IPS-NIHi11 (cell line): ENCODE measurements around the gene CYP4A22.
"Not testable (repeated sequence)": the region's sequence is repeated elsewhere in the genome, so short reads cannot be mapped to it uniquely, and the experiment has no call there.

Experiments used
- DNase-seq: peaks from one replicate; pipeline ENCODE4 v3.0.0; 2012; ENCODE audit warnings: mixed read lengths, low spot score

The CYP4A22 gene

DNA sequence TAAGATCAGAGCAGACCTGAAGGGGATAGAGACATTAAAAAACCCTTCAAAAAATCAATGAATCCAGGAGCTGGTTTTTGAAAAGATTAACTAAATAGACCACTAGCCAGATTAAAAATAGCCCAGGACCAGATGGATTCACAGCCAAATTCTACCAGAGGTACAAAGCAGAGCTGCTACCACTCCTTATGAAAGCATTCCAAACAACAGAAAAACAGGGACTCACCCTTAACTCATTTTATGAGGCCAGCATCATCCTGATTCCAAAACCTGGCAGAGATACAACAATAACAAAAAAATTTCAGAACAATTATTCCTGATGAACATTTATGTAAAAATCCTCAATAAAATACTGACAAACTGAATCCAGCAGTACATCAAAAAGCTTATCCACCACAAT lies 19.2 kb downstream of the CYP4A22 start:
- DNase-seq, result not testable (repeated sequence)

DNA sequence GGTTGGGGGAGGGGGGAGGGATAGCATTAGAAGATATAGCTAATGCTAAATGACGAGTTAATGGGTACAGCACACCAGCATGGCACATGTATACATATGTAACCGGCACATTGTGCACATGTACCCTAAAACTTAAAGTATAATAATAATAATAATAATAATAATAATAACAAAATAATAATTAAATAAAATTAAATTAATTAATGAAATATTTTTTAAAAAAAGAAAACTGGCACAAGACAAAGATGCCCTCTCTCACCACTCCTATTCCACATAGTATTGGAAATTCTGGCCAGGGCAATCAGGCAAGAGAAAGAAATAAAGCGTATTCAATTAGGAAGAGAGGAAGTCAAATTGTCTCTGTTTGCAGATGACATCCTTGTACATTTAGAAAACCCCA lies 20.7 kb downstream of the CYP4A22 start:
- DNase-seq, result not testable (repeated sequence)

- DNase-seq, result no peak
Measured at GRCh38 chr1:47160716-47161115, 23.5 kb downstream of the CYP4A22 start.

GRCh38 chr1:47161298-47162040 lies 24.2 kb downstream of the CYP4A22 start:
- DNase-seq, result no peak

DNA sequence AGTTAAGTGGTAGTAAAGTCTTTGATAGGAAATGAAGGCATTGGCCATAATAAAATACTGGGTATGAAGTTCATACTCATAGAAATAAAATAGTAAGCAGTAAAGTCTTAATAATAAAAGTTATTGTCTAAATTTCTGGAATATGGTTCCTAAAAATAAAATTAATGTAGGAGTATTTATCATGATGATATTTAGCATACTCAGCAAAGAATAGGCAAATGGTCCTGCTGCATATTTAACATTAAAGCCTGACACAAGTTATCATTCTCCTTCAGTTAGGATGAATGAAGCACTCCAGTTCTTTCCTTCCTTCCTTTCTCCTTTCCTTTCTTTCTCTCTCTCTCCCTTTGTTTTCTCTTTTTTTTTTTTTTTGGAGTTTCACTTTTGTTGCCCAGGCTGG lies 27.3 kb downstream of the CYP4A22 start:
- DNase-seq, result no peak

GRCh38 chr1:47172782-47173181 lies 35.5 kb downstream of the CYP4A22 start:
- DNase-seq, result no peak

GRCh38 chr1:47174656-47175020 lies 37.4 kb downstream of the CYP4A22 start:
- DNase-seq, result no peak

DNA sequence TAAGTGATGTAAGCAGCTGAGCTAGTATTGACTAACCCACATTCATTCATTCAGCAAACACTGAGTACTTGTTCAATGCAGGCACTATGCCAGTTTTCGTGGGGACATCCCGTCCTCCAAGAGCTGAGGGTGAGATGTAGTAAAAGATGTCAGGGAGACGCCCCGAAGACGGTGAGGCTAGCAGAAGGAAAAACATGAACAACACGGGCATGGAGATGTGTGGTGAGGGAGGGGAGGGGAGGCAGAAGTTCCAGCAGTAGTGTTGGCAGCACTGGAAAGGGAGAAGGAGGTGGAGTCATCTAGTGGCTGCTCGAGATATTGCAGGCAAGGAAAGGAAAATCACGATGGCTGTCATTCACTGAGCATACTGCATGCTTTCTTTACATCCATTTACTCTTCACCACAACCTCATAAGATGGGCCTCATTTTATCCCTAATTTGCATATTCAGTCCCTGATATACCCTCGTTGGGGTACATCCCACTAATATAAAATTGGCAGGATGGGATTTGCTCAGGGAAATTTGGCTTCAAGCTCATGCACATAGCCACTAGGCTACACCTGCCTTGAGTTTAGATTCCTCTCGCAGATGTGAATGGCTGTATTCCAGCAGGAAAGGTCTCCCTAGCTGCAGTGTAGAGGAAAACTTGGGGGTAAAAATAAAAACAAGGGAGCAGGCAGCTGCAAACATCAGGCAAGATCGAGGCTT lies 38.1 kb downstream of the CYP4A22 start:
- DNase-seq, result peak; percentile 82

DNA sequence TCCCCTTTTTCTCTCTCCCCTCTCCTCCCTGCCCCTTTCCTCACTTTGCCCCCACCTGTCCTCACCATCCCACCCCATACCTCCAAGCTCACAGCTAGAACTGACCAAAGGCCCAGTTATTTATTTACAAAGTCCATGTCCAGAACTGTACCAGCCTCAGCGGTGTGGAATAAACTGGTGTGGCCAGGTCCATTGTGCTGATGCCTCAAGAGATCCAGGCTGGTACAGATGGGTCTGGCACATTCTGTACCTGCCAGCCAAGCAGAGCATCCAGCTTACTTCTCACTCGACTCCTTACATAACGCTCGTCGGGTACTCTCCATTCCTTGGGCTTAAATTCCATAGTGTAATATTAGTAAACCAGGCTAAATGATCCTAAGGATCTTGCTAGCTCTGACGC lies 40.8 kb downstream of the CYP4A22 start:
- no peak for DNase-seq

DNA sequence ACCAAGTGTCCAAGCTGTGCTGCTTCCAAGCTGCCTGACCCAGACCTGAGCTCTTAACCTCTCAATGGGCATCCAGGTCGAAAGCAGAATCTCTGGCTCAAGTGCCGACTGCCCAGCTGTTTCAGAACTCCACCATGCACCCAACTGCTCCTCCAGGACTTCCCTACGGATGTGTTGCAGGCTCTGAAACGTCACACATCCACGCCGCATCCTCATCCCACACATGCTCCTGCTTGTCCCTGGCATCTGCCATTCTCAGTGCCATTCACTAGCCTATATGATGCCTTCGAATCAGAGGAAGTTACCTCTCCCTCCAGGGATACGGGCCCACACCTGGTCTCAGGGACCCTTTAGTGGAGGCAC lies 41.4 kb downstream of the CYP4A22 start:
- no peak for DNase-seq

DNA sequence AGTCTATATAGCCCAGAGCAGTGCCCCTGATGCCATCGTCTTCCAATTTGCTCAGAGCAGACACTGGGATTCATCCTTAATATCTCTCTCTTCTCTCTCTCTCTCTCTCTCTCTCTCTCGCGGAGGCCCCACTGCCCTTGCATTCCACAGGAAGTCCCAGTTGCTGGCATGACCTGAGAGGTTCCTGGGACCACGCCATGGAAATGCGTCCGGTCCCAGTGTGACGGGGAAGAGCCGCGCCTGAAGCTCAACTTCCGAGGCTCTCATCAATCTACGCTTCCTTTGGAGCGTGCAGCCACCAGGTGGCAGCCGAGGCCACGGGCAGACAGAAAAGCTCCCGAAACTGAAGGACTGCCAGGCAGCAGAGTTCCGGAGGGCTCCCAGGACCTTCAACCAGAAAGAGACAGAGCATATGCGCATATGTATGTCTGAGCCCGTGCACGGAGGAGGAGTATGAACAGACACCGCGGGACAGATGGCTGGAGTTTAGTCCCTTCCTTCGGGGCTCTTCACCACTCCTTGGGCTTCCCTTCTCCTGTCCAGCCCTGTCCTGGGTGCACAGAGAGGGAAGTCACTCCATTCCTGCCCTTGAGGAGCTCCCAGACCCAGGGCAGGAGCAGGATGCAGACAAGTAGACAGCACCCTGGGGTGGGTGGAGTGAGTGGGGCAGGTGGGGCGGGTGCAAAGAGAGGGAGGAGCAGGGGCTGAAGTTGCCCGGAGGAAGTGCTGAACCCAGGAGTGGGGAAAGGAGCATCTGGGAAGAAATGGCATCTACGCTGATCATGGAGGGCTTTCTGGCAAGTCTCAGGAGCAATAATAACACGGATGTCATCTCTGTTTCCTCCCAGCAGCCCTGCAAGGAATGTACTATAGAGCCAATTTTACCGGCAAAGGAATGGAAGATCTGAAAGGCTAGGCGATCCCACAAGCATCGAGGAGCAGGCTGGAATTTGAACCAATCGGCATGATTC lies 42.1 kb downstream of the CYP4A22 start:
- peak; percentile 90 for DNase-seq

- DNase-seq, result no peak
Measured at GRCh38 chr1:47179988-47180563, 42.8 kb downstream of the CYP4A22 start.

DNA sequence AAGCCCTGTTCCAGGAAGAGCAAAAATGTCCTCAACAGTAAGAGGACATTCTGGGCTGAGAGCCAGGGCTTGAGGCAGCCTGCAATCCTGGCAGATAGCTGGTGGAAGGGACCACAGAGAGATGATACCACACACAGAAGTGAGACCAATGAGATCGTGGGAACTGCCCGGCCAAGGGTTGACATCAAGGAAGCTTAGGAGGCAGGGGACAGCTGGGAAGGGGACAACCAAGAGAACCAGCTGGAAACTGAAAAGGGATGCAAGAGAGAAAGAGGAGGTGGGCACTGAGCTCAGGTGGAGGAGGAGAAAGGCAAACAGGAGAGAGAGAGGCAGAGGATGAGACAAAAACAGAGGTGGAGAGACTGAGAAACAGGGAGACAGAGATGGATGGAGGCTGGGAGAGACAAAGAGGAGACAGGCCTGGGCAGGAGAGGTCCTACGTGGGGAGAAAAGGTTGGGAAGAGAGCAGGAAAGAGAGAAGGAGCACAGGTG lies 43.4 kb downstream of the CYP4A22 start:
- DNase-seq, result no peak

DNA sequence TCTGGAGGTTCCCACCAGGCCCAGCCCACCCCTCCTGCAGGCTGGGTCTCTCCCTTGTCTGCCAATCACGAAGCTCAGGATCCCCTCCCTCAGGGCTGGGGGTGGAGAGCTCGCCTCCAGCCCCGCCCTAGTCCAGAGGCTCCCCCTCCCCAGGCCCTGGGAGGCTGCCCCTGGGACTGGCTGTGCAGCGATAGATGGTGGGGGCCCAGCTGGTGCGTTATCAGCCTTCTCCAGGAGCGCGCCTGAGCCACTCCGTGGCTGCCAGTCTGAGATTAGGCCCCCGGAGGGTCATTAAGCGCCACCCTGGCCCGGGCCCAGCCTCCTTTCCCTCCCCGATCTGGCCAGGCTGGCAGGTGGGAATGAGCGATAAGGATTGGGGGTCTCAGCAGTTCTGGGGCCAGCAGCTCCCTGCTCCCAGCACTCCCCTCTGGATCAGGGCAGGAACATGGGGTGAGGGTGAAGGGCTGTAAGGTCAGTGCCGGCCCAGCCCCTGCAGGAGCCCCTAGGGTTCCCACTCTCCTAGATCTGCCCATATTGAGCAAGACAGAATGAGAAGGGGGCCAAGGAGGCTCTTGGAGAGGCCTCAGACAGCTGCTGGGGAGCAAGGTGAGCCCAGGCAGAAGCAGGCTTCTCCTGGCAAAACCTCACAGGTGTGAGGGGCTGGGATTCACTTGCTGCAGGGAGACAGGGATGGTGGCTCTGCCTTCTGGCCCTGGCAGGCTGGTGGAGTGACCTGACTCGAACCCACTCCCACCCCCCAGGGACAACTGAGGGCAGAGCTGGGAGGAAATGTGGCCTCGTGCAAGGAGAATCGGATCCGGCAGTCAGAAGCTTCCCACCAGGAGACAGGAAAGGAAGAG lies 44.1 kb downstream of the CYP4A22 start:
- DNase-seq, result peak; percentile 45

DNA sequence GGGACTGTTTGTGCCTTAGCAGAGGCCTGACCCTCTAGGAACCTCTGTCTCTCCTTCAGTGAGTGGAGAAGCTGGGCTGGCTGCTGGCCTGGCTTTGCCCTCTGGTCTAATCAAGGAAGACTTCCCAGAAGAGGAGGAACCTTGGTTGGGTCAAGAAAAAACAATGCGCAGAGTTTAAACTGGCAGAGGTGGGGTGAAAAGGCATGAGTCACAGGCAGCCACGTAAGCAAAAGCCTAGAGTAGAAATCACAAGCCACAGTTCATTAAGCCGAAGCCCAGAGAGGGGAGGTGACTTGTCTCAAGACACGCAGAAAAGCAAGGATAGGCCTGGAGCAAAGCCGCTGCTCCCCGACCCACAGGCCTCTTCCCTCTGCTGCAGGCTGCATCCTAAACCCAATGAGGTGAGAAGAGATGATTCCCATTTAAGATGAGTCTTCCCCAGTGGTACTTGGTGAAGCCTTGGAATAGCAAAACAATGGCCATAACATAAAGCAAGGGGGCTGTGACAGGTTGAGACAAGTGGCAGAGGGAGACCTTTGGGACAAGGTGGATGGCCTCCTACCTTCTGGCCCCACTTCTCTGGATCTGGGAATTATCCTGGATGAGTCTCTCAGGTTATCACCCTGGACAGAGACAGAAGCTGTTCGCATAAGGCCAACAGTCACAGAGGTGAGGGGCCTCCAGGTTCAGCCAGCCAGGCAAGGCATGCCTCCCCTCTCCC lies 44.9 kb downstream of the CYP4A22 start:
- DNase-seq, result no peak

DNA sequence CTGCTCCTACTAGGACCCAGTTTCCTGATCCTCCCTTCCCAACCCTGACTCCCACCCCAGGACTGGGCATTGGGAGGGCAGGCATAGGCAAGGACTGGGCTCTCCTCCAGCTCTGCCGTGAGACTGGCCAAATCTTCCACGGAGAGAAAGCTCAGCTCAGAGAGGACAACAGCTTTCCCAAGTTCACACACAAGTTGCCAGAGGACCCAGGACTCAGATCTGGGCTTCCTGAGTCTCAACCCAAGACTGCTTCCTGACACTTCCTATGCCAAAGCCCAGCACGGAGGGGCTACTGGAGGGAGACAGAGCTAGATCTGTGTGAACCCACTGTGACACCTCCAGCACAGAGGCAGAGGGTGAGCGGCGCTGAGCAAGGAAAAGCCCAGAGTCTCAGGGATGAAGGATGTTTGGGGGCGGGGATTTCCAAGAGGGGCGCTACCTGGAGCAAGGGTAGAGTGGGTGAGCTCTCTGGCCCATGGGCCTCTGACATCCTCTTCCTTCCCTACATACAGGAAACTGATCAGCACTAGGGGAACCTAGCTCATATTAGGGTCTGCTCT lies 45.5 kb downstream of the CYP4A22 start:
- DNase-seq, result no peak

GRCh38 chr1:47183308-47184089 lies 46.3 kb downstream of the CYP4A22 start:
- no peak for DNase-seq

GRCh38 chr1:47184090-47184821 lies 47.0 kb downstream of the CYP4A22 start:
- DNase-seq, result no peak
